ENCODE data around the gene SIRT5.

GRCh38 chr6:13614926-13615791 lies 40.8 kb downstream of the SIRT5 start, which contains the start of gene NOL7:
- TF ChIP-seq CTCF (IDR thresholded peaks at IDR 0.05), result peak; percentile 88 to 97 (median 95)
- TF ChIP-seq POLR2AphosphoS5 (IDR thresholded peaks at IDR 0.05), result peak; percentile 99
